Fibroblast of lung (primary cell): ENCODE results near the gene TGIF2. TPM values are rescaled to one million over a fixed set of nuclear protein-coding genes. Genes with fewer than 3 reads are reported as not detected.
A peak's percentile ranks its signal among the peaks of the same experiment; 100 is the strongest.

Experiments
- DNase-seq, 2 donors: peaks; one replicate each; pipeline versions ENCODE4 v3.0.0 to v3.0.0-alpha.2; 2010; ENCODE audit warnings: low read depth in 2 of 2
- H2AFZ ChIP-seq: 2 replicates; pipeline ENCODE4 v1.5.1; 2012; ENCODE audit warnings: low read length, control low read depth, inconsistent platforms
- H3K27ac ChIP-seq: 2 replicates; pipeline ENCODE4 v1.5.1; 2011; ENCODE audit warnings: low read length, control low read depth; ENCODE audit not compliant: insufficient read depth
- H3K27me3 ChIP-seq: 2 replicates; pipeline ENCODE4 v1.5.1; 2011; ENCODE audit warnings: mild to moderate bottlenecking, low read length; ENCODE audit not compliant: control insufficient read depth, insufficient read depth
- H3K36me3 ChIP-seq: 2 replicates; pipeline ENCODE4 v1.5.1; 2011; ENCODE audit warnings: low read length; ENCODE audit not compliant: control insufficient read depth, insufficient read depth
- H3K4me1 ChIP-seq: 2 replicates; pipeline ENCODE4 v1.5.1; 2011; ENCODE audit warnings: low read length; ENCODE audit not compliant: control insufficient read depth, insufficient read depth; ENCODE audit errors: extremely low read depth
- H3K4me2 ChIP-seq: 2 replicates; pipeline ENCODE4 v1.5.1; 2011; ENCODE audit warnings: low read length, control low read depth; ENCODE audit not compliant: insufficient read depth; ENCODE audit errors: extremely low read depth
- H3K4me3 ChIP-seq, 4 experiments: fragments of 200-600 bp in 1 of 4; sonication (generic) in 1 of 4; replicated peaks in 1 of 4; 2 replicates each; pipeline ENCODE4 v1.5.1; 2011 to 2016; ENCODE audit warnings: low read length in 4 of 4, low read depth in 3 of 4, mild to moderate bottlenecking in 3 of 4, control low read depth in 2 of 4, inconsistent platforms in 1 of 4, mixed read lengths in 1 of 4; ENCODE audit not compliant: insufficient read depth in 1 of 4; ENCODE audit errors: control extremely low read depth in 1 of 4
- H3K79me2 ChIP-seq: 2 replicates; pipeline ENCODE4 v1.5.1; 2012; ENCODE audit warnings: mild to moderate bottlenecking, low read length, inconsistent platforms; ENCODE audit not compliant: control insufficient read depth, insufficient read depth
- H3K9ac ChIP-seq: 2 replicates; pipeline ENCODE4 v1.5.1; 2011; ENCODE audit warnings: mild to moderate bottlenecking, low read length, control low read depth; ENCODE audit not compliant: insufficient read depth
- H3K9me3 ChIP-seq: 2 replicates; pipeline ENCODE4 v1.5.1; 2012; ENCODE audit warnings: low read depth, low read length; ENCODE audit not compliant: control insufficient read depth, insufficient read depth
- H4K20me1 ChIP-seq: 2 replicates; pipeline ENCODE4 v1.5.1; 2011; ENCODE audit warnings: low read length; ENCODE audit not compliant: control insufficient read depth, insufficient read depth; ENCODE audit errors: extremely low read depth
- EZH2 ChIP-seq: IDR thresholded peaks from 2 replicates; pipeline ENCODE4 v1.5.1; 2012; ENCODE audit warnings: low read length, control low read depth, mild to moderate bottlenecking; ENCODE audit errors: missing control alignments
- polyA plus RNA-seq, 2 donors: library from polyadenylated mRNA; depleted of rRNA in 1 of 2; stranded (reverse) in 1 of 2; unstranded in 1 of 2; fragments of >200 nt; gene quantifications; 2 replicates each; pipeline ENCODE4 v1.2.1, GENCODE V29; 2011 to 2012; ENCODE audit warnings: missing spikeins in 1 of 2
- total RNA-seq: library from RNA; depleted of rRNA; stranded (reverse); fragments of >200 nt; gene quantifications from 2 replicates; pipeline ENCODE4 v1.2.1, GENCODE V29; 2014
- TF ChIP-seq, protein P1 (sequence below), 2 donors: IDR thresholded peaks in 1 of 2; conservative IDR thresholded peaks in 1 of 2; 1 replicate in 1 of 2; 2 replicates in 1 of 2; pipeline ENCODE4 v1.5.1; 2011 to 2012; ENCODE audit warnings: low read length in 2 of 2, control low read depth in 1 of 2, inconsistent platforms in 1 of 2, low read depth in 1 of 2, mild to moderate bottlenecking in 1 of 2

The TGIF2 gene
- total and polyA plus RNA-seq, 2 donors (not counting 1 experiment from before 2014, with no cell fraction given) = 3.8 to 9.9 TPM

DNA sequence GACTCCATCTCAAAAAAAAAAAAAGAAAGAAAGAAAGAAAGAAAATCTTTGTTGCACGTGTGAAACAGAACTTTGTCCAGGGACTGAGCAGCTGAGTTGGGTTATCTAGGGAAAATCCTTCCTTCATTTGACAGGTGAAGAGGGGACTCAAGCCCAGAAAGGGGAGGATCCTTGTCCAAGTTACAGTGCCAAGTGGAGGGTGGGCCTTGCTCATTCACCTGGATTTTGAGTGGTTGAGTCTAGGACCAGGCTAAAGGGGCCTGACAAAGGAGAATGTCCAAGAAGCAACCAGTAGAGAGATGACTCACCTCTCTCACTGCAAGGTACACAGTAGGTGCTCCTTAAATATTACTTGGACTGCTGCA is 2.7 kb downstream of the TGIF2 start:
- H4K20me1 ChIP-seq = no peaks in the 10 kb centered on the region
- H3K79me2 ChIP-seq = peaks cover 3% of the 10 kb centered on the region
- DNase-seq = no peak
- no peaks in the 10 kb centered on the region for H3K9me3 ChIP-seq
- H3K27me3 ChIP-seq = no peaks in the 10 kb centered on the region
- H3K27ac ChIP-seq = no peak overlapping the region
- peaks cover 10% of the 10 kb centered on the region for H3K4me1 ChIP-seq
- no peak overlapping the region for H3K4me2 ChIP-seq
- TF ChIP-seq, protein P1, sequence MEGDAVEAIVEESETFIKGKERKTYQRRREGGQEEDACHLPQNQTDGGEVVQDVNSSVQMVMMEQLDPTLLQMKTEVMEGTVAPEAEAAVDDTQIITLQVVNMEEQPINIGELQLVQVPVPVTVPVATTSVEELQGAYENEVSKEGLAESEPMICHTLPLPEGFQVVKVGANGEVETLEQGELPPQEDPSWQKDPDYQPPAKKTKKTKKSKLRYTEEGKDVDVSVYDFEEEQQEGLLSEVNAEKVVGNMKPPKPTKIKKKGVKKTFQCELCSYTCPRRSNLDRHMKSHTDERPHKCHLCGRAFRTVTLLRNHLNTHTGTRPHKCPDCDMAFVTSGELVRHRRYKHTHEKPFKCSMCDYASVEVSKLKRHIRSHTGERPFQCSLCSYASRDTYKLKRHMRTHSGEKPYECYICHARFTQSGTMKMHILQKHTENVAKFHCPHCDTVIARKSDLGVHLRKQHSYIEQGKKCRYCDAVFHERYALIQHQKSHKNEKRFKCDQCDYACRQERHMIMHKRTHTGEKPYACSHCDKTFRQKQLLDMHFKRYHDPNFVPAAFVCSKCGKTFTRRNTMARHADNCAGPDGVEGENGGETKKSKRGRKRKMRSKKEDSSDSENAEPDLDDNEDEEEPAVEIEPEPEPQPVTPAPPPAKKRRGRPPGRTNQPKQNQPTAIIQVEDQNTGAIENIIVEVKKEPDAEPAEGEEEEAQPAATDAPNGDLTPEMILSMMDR (conservative IDR thresholded peaks at IDR 0.05 in 1 of 2, IDR thresholded peaks at IDR 0.05 in 1 of 2; ENCODE audit: low read depth in 1 of 2, low read length in 2 of 2) = no peak
- TF ChIP-seq EZH2 = no peak
- H3K9ac ChIP-seq = no peak overlapping the region
- no peak overlapping the region for H3K4me3 ChIP-seq
- H2AFZ ChIP-seq = no peak overlapping the region
- peaks cover 2% of the 10 kb centered on the region for H3K36me3 ChIP-seq

DNA sequence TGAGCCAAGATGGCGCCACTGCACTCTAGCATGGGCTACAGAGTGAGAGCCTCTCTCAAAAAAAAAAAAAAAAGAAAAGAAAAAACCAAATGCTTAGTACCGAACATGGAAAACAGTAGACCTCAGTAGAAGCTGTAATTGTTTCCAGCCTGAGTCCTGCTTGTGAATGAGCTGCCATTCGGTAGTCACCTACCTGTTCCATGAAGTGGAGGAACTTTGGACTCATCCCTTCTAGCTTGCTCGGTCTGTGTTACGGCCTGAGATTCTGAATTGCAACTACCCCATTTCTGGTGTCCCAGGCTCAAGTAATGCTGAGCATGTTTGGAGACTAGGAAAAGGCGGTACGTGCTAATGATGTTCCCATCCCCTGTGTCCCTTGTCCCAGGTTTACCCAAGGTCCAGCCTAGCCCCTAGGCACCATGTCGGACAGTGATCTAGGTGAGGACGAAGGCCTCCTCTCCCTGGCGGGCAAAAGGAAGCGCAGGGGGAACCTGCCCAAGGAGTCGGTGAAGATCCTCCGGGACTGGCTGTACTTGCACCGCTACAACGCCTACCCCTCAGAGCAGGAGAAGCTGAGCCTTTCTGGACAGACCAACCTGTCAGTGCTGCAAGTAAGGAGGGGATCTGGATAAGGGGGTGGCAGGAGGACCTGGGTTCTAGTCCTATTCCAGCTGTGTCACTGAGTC is 5.1 kb downstream of the TGIF2 start:
- no peaks in the 10 kb centered on the region for H4K20me1 ChIP-seq
- TF ChIP-seq, protein P1 (conservative IDR thresholded peaks at IDR 0.05 in 1 of 2, IDR thresholded peaks at IDR 0.05 in 1 of 2; ENCODE audit: low read depth in 1 of 2, low read length in 2 of 2) = no peak
- TF ChIP-seq EZH2 = no peak

DNA sequence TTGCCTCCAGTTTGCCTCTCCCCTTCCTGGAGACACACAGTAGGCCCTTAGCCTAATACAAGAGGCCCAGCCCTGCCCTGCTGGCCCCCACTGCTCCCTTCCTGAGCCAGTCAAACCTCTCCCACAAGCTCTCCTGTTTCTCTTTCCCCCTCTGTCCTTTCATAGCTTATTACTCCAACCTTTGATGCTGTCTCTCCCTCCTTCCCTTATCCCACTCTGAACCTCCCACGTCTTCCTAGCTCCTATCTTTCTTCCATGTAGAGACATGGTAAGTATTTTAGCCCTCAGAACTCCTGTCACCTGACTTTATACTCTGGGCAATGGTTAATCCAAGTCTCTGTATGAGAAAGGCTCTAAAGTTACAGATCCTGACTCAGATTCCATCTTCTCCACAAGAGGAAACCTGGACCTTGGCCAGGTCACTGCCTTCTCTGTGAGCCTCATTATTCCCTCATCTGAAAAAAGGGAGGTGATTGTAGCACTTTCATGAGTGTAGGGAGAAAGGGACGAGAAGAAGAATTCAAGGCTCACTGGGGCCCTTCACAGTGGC is 6.7 kb downstream of the TGIF2 start:
- Histone ChIP-seq H4K20me1 (no peaks in the 10 kb centered on the region), H3K4me3 (no peak overlapping the region), H3K79me2 (peaks cover 3% of the 10 kb centered on the region), H3K27ac (no peak overlapping the region), H3K9ac (no peak overlapping the region), H3K4me2 (no peak overlapping the region), H3K36me3 (peaks cover 2% of the 10 kb centered on the region), H3K27me3 (no peaks in the 10 kb centered on the region), H3K4me1 (peaks cover 8% of the 10 kb centered on the region), H2AFZ (no peak overlapping the region), H3K9me3 (no peaks in the 10 kb centered on the region)
- TF ChIP-seq, protein P1 (conservative IDR thresholded peaks at IDR 0.05 in 1 of 2, IDR thresholded peaks at IDR 0.05 in 1 of 2; ENCODE audit: low read depth in 1 of 2, low read length in 2 of 2) = no peak
- no peak for TF ChIP-seq EZH2
- peak; percentile 33 to 71 for DNase-seq

More for the DNA sequence above, 5.1 kb downstream of the TGIF2 start:
- Histone ChIP-seq H2AFZ (no peak overlapping the region), H3K27me3 (no peaks in the 10 kb centered on the region), H3K4me2 (no peak overlapping the region), H3K4me1 (peaks cover 10% of the 10 kb centered on the region), H3K36me3 (peaks cover 2% of the 10 kb centered on the region), H3K27ac (no peak overlapping the region), H3K9me3 (no peaks in the 10 kb centered on the region), H3K79me2 (peaks cover 3% of the 10 kb centered on the region), H3K9ac (no peak overlapping the region), H3K4me3 (no peak overlapping the region)
- DNase-seq = no peak
